Measurements from ENCODE around the gene GNL3.
"Not testable (repeated sequence)": the region's sequence is repeated elsewhere in the genome, so short reads cannot be mapped to it uniquely, and the experiment has no call there.

Gene GNL3

DNA sequence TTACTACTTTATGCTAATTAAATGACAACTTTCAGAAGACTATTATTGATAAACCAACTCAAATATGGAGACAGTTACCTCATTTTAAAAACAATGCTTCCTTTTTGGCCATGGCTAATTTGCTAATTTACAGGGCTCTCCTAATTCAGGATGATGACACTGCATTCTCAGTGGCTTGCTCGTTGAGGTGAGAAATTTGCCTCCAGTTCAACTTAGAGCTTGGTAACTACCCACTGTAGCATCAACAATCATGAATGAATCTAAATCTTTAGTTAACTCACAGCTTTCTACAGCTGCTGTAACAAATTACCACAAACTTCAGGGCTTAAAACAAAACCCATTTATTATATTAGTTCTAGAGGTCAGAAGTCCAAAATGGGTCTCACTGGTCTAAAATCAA, 14.2 kb upstream of the GNL3 start:
- Histone ChIP-seq H3K27me3 (replicated peaks; ENCODE audit: control insufficient read depth, insufficient read depth, low read length) (no peaks in the 10 kb centered on the region), H3K36me3 (ENCODE audit: control insufficient read depth, insufficient read depth, low read length, severe bottlenecking) (peaks cover 42% of the 10 kb centered on the region), H3K9ac (ENCODE audit: low read length) (peak overlapping the region; percentile 71), H3K9me3 (ENCODE audit: control insufficient read depth, low read length) (no peaks in the 10 kb centered on the region), H3K4me3 (ENCODE audit: low read length) (no peak overlapping the region), H3K4me1 (ENCODE audit: control insufficient read depth, insufficient read depth, low read length) (peaks cover 42% of the 10 kb centered on the region)
- no peak for DNase-seq (ENCODE audit: low read depth)

DNA sequence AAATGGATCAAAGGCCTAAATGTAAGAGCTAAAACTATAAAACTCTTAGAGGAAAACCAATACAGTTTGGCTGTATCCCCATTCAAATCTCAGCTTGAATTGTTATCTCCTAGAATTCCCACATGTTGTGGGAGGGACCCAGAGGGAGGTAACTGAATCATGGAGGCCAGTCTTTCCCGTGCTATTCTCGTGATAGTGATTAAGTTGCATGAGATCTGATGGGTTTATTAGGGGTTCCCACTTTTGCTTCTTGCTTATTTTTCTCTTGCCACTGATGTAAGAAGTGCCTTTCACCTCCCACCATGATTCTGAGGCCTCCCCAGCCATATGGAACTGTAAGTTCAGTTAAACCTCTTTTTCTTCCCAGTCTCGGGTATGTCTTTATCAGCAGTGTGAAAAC, 9.6 kb upstream of the GNL3 start:
- H3K9me3 ChIP-seq (ENCODE audit: control insufficient read depth, low read length); H3K9ac ChIP-seq (ENCODE audit: low read length); DNase-seq (ENCODE audit: low read depth); H3K4me3 ChIP-seq (ENCODE audit: low read length); H3K27me3 ChIP-seq (replicated peaks; ENCODE audit: control insufficient read depth, insufficient read depth, low read length): not testable (repeated sequence)
- H3K4me1 ChIP-seq (ENCODE audit: control insufficient read depth, insufficient read depth, low read length), result peaks cover 43% of the 10 kb centered on the region
- H3K36me3 ChIP-seq (ENCODE audit: control insufficient read depth, insufficient read depth, low read length, severe bottlenecking), result peaks cover 56% of the 10 kb centered on the region

DNA sequence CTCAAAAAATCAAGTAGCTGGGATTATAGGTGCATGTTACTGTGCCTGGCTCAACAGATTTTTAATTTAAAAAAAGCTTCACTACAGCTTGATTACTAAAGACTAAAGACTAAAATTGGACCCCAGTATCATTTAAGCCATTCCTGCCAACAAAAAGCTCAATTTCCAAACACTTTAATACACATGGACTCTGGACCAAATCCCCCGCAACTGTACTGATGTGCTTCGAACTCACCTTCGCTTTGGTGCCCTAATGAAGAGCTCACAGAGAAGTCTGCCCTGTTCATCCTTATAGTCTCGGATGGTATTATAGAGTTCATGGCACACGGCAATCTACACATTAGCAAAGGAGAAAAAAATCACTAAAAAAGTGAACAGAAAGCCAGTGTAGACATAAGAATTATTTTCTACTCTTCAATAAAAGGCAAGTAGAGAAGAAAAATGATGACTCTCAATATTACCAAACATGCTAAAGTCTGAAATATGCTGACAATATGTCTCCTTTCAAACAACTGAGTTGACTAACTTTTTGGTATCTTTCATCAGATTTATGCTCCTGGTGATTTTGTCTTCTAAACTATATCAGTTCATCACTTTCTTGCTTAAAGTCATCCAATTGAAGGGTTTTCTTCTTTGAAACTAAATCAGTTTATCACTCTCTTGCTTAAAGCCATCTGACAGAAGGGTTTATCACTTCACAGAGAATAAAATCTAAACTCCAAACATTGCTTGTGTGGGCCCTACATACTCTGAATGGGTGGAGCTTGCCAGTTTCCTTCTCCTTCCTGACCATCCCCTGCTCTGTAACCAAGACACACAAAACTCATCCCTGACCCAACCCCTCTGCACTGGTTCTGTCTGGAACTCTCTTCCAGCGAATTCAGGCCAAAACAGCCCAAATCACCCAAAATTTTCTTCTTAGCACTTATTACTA, 7.3 kb upstream of the GNL3 start:
- H3K9ac ChIP-seq (ENCODE audit: low read length), result peak overlapping the region; percentile 68
- no peaks in the 10 kb centered on the region for H3K9me3 ChIP-seq (ENCODE audit: control insufficient read depth, low read length)
- H3K36me3 ChIP-seq (ENCODE audit: control insufficient read depth, insufficient read depth, low read length, severe bottlenecking), result peaks cover 42% of the 10 kb centered on the region

DNA sequence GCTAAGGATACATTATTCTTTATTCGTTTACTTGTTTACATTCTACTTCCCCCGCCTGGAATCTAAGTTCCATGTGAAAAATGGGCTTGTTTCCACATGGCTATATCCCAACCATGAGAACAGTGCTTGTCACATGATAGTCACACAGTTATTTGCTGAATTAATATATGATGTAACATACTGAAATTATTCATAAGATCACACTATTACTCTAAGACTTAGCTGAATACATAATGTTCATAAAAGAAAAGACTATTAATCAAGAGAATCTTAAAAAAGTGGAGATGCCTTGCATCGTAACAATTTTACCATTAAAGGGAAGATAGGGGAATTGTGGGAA, 6.7 kb upstream of the GNL3 start:
- H3K9ac ChIP-seq (ENCODE audit: low read length), result peak overlapping the region; percentile 68
- no peak for DNase-seq (ENCODE audit: low read depth)
- H3K4me3 ChIP-seq (ENCODE audit: low read length), result peak overlapping the region; percentile 58
- no peaks in the 10 kb centered on the region for H3K27me3 ChIP-seq (replicated peaks; ENCODE audit: control insufficient read depth, insufficient read depth, low read length)
- peaks cover 62% of the 10 kb centered on the region for H3K4me1 ChIP-seq (ENCODE audit: control insufficient read depth, insufficient read depth, low read length)
- H3K36me3 ChIP-seq (ENCODE audit: control insufficient read depth, insufficient read depth, low read length, severe bottlenecking), result peaks cover 42% of the 10 kb centered on the region
- H3K9me3 ChIP-seq (ENCODE audit: control insufficient read depth, low read length), result no peaks in the 10 kb centered on the region

More for the DNA sequence above, 7.3 kb upstream of the GNL3 start:
- DNase-seq (ENCODE audit: low read depth), result no peak
- H3K27me3 ChIP-seq (replicated peaks; ENCODE audit: control insufficient read depth, insufficient read depth, low read length), result no peaks in the 10 kb centered on the region
- peaks cover 56% of the 10 kb centered on the region for H3K4me1 ChIP-seq (ENCODE audit: control insufficient read depth, insufficient read depth, low read length)
- peak overlapping the region; percentile 58 for H3K4me3 ChIP-seq (ENCODE audit: low read length)

DNA sequence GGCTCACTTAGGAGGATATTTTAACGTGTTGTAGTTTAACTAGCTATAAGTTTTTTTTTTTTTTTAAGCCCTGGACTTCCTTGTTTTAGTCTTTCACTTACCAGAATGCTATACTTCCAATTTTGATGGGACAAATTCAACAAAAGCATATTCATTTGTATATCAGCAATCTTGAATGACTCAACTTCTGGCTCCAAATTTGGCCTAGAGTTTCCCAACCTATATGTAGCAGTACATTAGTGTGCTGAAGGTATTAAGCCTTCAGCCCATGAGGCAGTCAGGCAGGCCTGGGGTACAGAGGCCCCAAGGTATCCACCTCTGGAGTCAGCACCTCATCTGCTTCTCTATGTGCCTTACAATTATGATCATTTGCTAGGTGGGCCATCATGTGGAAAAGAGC, 6.0 kb upstream of the GNL3 start:
- Histone ChIP-seq H3K4me3 (ENCODE audit: low read length) (peak overlapping the region; percentile 58), H3K9me3 (ENCODE audit: control insufficient read depth, low read length) (no peaks in the 10 kb centered on the region), H3K27me3 (replicated peaks; ENCODE audit: control insufficient read depth, insufficient read depth, low read length) (no peaks in the 10 kb centered on the region), H3K36me3 (ENCODE audit: control insufficient read depth, insufficient read depth, low read length, severe bottlenecking) (peaks cover 40% of the 10 kb centered on the region), H3K9ac (ENCODE audit: low read length) (peak overlapping the region; percentile 68), H3K4me1 (ENCODE audit: control insufficient read depth, insufficient read depth, low read length) (peaks cover 69% of the 10 kb centered on the region)
- DNase-seq (ENCODE audit: low read depth), result no peak

DNA sequence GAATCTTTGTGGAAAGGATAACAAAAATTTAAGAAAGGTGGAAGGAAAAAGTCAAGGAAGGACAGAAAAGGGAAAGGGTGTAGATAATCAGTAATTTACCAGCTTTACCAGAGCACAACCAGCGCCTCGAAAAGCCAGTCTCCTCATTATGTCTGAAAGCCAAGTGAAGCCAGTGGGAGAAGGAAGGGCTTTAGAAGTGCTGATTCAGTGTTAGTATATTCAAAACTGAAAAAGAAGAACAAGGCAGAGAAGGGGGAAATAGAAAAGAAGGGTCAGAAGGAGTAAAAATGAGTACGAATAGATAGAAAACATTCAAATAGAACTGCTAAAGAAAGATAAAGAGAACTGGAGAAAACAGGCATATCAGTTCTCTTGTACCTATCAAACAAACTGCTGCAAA, 4.2 kb upstream of the GNL3 start:
- Histone ChIP-seq H3K4me1 (ENCODE audit: control insufficient read depth, insufficient read depth, low read length) (peaks cover 72% of the 10 kb centered on the region), H3K36me3 (ENCODE audit: control insufficient read depth, insufficient read depth, low read length, severe bottlenecking) (peaks cover 24% of the 10 kb centered on the region), H3K4me3 (ENCODE audit: low read length) (peak overlapping the region; percentile 71), H3K9me3 (ENCODE audit: control insufficient read depth, low read length) (no peaks in the 10 kb centered on the region), H3K27me3 (replicated peaks; ENCODE audit: control insufficient read depth, insufficient read depth, low read length) (no peaks in the 10 kb centered on the region), H3K9ac (ENCODE audit: low read length) (peak overlapping the region; percentile 89)
- no peak for DNase-seq (ENCODE audit: low read depth)

DNA sequence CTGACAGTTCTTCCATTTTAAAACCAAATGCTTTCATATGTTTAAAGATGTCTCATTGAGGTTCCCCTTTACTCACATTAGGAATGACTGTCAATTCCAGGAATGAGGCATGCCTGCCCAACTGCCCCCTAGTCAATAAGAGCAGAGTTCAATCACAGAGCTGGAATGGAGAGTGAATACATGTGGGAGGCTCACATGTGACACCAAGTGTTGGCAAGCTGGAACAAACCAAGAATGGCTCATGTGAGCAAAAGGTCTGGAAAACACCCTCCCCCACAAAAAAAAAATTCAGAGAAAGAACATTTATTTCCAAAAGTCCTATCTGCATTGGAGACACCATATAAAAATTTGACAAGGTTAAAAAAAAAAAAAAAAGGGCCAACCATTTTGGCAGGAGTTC, 3.8 kb upstream of the GNL3 start:
- peaks cover 21% of the 10 kb centered on the region for H3K36me3 ChIP-seq (ENCODE audit: control insufficient read depth, insufficient read depth, low read length, severe bottlenecking)
- peak overlapping the region; percentile 89 for H3K9ac ChIP-seq (ENCODE audit: low read length)
- peak; percentile 81 for DNase-seq (ENCODE audit: low read depth)
- peaks cover 76% of the 10 kb centered on the region for H3K4me1 ChIP-seq (ENCODE audit: control insufficient read depth, insufficient read depth, low read length)
- peak overlapping the region; percentile 71 for H3K4me3 ChIP-seq (ENCODE audit: low read length)
- no peaks in the 10 kb centered on the region for H3K9me3 ChIP-seq (ENCODE audit: control insufficient read depth, low read length)
- H3K27me3 ChIP-seq (replicated peaks; ENCODE audit: control insufficient read depth, insufficient read depth, low read length), result no peaks in the 10 kb centered on the region

DNA sequence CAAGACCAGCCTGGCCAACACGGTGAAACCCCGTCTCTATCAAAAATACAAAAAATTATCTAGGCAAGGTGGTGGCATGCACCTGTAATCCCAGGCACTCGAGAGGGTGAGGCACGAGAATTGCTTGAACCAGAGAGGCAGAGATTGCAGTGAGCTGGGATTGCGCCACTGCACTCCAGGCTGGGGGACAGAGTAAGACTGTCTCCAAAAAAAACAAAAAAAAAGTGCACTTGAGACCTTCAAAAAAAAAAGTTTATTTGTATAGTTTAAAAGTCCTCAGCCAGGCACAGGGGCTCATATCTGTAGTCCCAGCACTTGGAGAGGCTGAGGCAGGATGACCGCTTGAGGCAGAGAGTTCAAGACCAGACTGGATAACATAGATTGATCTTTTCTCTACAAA, 2.2 kb upstream of the GNL3 start:
- no peaks in the 10 kb centered on the region for H3K27me3 ChIP-seq (replicated peaks; ENCODE audit: control insufficient read depth, insufficient read depth, low read length)
- peak overlapping the region; percentile 99 for H3K9ac ChIP-seq (ENCODE audit: low read length)
- peak; percentile 59 for DNase-seq (ENCODE audit: low read depth)
- H3K9me3 ChIP-seq (ENCODE audit: control insufficient read depth, low read length), result no peaks in the 10 kb centered on the region
- peaks cover 85% of the 10 kb centered on the region for H3K4me1 ChIP-seq (ENCODE audit: control insufficient read depth, insufficient read depth, low read length)
- peak overlapping the region; percentile 94 for H3K4me3 ChIP-seq (ENCODE audit: low read length)
- peaks cover 22% of the 10 kb centered on the region for H3K36me3 ChIP-seq (ENCODE audit: control insufficient read depth, insufficient read depth, low read length, severe bottlenecking)

DNA sequence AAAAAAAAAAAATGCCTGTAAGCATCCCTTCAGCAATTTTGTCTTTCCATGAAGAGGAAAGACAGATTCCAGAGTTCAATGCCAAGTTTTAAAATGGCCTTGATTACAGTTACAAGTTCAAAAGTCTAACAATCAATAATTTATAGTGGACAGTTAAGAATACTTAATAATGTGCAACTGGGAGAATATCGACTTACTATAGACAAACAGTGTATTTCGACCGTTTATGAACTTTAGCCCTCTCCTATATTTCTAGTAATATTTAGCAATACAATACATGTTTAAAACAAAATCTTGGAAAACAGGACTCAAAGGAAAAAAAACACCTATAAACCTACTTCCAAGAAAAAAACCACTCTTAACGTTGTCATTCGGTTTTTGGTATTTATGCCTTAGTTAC, 1.6 kb upstream of the GNL3 start:
- H3K36me3 ChIP-seq (ENCODE audit: control insufficient read depth, insufficient read depth, low read length, severe bottlenecking), result peaks cover 26% of the 10 kb centered on the region
- H3K9ac ChIP-seq (ENCODE audit: low read length), result peak overlapping the region; percentile 99
- H3K4me3 ChIP-seq (ENCODE audit: low read length), result peak overlapping the region; percentile 94
- H3K9me3 ChIP-seq (ENCODE audit: control insufficient read depth, low read length), result no peaks in the 10 kb centered on the region
- no peaks in the 10 kb centered on the region for H3K27me3 ChIP-seq (replicated peaks; ENCODE audit: control insufficient read depth, insufficient read depth, low read length)
- no peak for DNase-seq (ENCODE audit: low read depth)
- peaks cover 82% of the 10 kb centered on the region for H3K4me1 ChIP-seq (ENCODE audit: control insufficient read depth, insufficient read depth, low read length)

DNA sequence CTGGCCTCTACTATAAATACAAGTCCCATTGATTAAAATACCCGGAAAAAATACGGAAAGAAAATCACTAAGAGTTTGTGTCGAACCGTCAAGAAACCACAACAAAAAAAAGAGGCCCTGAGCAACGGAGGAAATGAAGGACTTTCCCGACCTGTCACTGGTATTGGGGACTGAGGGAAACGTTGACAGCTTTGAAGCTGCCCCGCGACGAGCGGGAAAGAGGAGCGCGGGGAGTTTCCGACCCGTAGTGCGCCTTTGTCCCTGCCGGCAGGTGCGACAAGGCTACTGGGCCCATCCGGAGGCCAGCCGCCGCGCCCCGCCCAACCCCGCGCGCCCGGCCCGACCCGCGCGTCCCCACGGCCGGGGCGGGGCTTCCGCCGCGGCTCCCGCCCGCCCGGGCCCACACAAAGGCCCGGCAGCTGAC, 535 bp upstream of the GNL3 start:
- Histone ChIP-seq H3K27me3 (replicated peaks; ENCODE audit: control insufficient read depth, insufficient read depth, low read length) (no peaks in the 10 kb centered on the region), H3K9ac (ENCODE audit: low read length) (peak overlapping the region; percentile 99), H3K36me3 (ENCODE audit: control insufficient read depth, insufficient read depth, low read length, severe bottlenecking) (peaks cover 34% of the 10 kb centered on the region), H3K4me1 (ENCODE audit: control insufficient read depth, insufficient read depth, low read length) (peaks cover 71% of the 10 kb centered on the region), H3K9me3 (ENCODE audit: control insufficient read depth, low read length) (no peaks in the 10 kb centered on the region), H3K4me3 (ENCODE audit: low read length) (peak overlapping the region; percentile 94)
- peak; percentile 91 for DNase-seq (ENCODE audit: low read depth)

DNA sequence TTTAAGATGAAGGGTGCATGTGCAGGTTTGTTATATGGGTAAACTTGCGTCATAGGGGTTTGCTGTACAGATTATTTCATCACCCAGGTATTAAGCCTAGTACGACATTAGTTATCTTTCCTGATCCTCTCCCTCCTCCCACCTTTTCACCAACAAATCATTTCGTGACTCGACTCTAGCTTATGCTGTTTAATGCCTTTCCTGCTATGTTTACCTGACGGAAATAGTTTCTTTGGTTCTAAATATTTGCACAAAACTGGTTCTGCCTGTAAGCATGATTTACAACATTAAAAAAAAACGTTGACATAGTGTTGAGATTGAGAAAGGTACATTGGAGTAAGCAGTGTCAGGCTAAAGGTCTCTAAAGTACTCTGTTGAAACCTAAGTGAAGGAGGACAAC, 2.4 kb downstream of the GNL3 start:
- peaks cover 41% of the 10 kb centered on the region for H3K4me1 ChIP-seq (ENCODE audit: control insufficient read depth, insufficient read depth, low read length)
- H3K36me3 ChIP-seq (ENCODE audit: control insufficient read depth, insufficient read depth, low read length, severe bottlenecking), result peaks cover 63% of the 10 kb centered on the region
- H3K9me3 ChIP-seq (ENCODE audit: control insufficient read depth, low read length), result no peaks in the 10 kb centered on the region
- H3K9ac ChIP-seq (ENCODE audit: low read length), result peak overlapping the region; percentile 99
- no peak overlapping the region for H3K4me3 ChIP-seq (ENCODE audit: low read length)
- no peak for DNase-seq (ENCODE audit: low read depth)
- H3K27me3 ChIP-seq (replicated peaks; ENCODE audit: control insufficient read depth, insufficient read depth, low read length), result no peaks in the 10 kb centered on the region
